Breast epithelium (tissue), 4 donors: ENCODE results near the gene MCM3AP. TPM values are rescaled to one million over a fixed set of nuclear protein-coding genes. Genes with fewer than 3 reads are reported as not detected.

Experiments used
- DNase-seq, 2 donors: peaks; one replicate each; pipeline ENCODE4 v3.0.0-alpha.2; 2019; ENCODE audit warnings: low spot score in 2 of 2
- H3K27ac ChIP-seq, 2 donors: fragments of 200-600 bp; sonication (generic) in 1 of 2; one replicate each; pipeline ENCODE4 v1.5.1; 2016 to 2019; ENCODE audit warnings: mild to moderate bottlenecking in 1 of 2
- H3K27me3 ChIP-seq, 2 donors: fragments of 200-600 bp; sonication (generic) in 1 of 2; one replicate each; pipeline versions ENCODE4 v1.5.1 to v1.6.0; 2017 to 2019; ENCODE audit warnings: control low read depth in 1 of 2, mild to moderate bottlenecking in 1 of 2
- H3K36me3 ChIP-seq: fragments of 200-600 bp; one replicate; pipeline ENCODE4 v1.5.1; 2019
- H3K4me1 ChIP-seq, 2 donors: fragments of 200-600 bp; sonication (generic); one replicate each; pipeline ENCODE4 v1.5.1; 2016 to 2019; ENCODE audit warnings: control low read depth in 1 of 2
- H3K4me3 ChIP-seq, 3 donors: fragments of 200-600 bp; sonication (generic); 1 replicate in 2 of 3; 2 replicates in 1 of 3; pipeline ENCODE4 v1.5.1; 2016 to 2019; ENCODE audit warnings: mild to moderate bottlenecking in 3 of 3, moderate library complexity in 2 of 3
- H3K9me3 ChIP-seq, 2 donors: fragments of 200-600 bp; sonication (generic) in 1 of 2; one replicate each; pipeline ENCODE4 v1.5.1; 2016 to 2019; ENCODE audit warnings: control low read depth in 1 of 2
- POLR2A ChIP-seq: fragments of 450-650 bp; IDR thresholded peaks from one replicate; pipeline ENCODE4 v1.6.1; 2016; ENCODE audit warnings: antibody characterized with exemption, mild to moderate bottlenecking, moderate library complexity
- POLR2AphosphoS5 ChIP-seq, 3 donors: sonication (generic); formaldehyde crosslinking; IDR thresholded peaks; one replicate each; pipeline ENCODE4 v1.6.1; 2017; ENCODE audit warnings: antibody characterized with exemption in 3 of 3
- intact Hi-C: fragments of 100-400 bp; cut with DNase I; formaldehyde crosslinking; loops from one replicate; pipeline ENCODE4 v1.15.1; 2023; ENCODE audit warnings: low total_unique reads
- total RNA-seq, 3 donors: library from RNA; depleted of rRNA; stranded (reverse); fragments of >200 nt; gene quantifications; one replicate each; pipeline ENCODE4 v1.1.0, GENCODE V29; 2016
- TF ChIP-seq, protein P1 (sequence below), 3 donors: fragments of 450-650 bp; IDR thresholded peaks; one replicate each; pipeline ENCODE4 v1.5.1; 2016 to 2017; ENCODE audit warnings: antibody characterized with exemption in 3 of 3, mild to moderate bottlenecking in 3 of 3, moderate library complexity in 3 of 3

Gene MCM3AP
- total RNA-seq, 3 donors from 2014 or later, result 91.5 to 100.0 (median 99.2) TPM

- Histone ChIP-seq H3K27me3 (no peaks in the 10 kb centered on the region), H3K27ac (peak within 1 kb of the TSS; percentile 95 to 96), H3K9me3 (no peaks in the 10 kb centered on the region), H3K4me1 (peaks cover 3 to 11% of the 10 kb centered on the region in 2 donors), H3K36me3 (no peaks in the 10 kb centered on the region), H3K4me3 (peak within 1 kb of the TSS; percentile 76 to 98 (median 80))
- TF ChIP-seq POLR2AphosphoS5 (IDR thresholded peaks at IDR 0.05), result peak in 2 of 3 donors; percentile 38 to 70
- TF ChIP-seq, protein P1, sequence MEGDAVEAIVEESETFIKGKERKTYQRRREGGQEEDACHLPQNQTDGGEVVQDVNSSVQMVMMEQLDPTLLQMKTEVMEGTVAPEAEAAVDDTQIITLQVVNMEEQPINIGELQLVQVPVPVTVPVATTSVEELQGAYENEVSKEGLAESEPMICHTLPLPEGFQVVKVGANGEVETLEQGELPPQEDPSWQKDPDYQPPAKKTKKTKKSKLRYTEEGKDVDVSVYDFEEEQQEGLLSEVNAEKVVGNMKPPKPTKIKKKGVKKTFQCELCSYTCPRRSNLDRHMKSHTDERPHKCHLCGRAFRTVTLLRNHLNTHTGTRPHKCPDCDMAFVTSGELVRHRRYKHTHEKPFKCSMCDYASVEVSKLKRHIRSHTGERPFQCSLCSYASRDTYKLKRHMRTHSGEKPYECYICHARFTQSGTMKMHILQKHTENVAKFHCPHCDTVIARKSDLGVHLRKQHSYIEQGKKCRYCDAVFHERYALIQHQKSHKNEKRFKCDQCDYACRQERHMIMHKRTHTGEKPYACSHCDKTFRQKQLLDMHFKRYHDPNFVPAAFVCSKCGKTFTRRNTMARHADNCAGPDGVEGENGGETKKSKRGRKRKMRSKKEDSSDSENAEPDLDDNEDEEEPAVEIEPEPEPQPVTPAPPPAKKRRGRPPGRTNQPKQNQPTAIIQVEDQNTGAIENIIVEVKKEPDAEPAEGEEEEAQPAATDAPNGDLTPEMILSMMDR (IDR thresholded peaks at IDR 0.05), result no peak
- DNase-seq, result peak; percentile 97 to 98
- intact Hi-C loops, result no loop called here
Measured at GRCh38 chr21:46323710-46324389, 38.4 kb upstream of the MCM3AP start, which contains the start of the genes C21orf58 and PCNT. Gene C21orf58, minus strand, starts transcription at chr21:46323870. Its CDS starts 1,132 bp downstream, at chr21:46322738. Gene PCNT, plus strand, starts transcription at chr21:46324156. Its CDS starts 73 bp downstream, at chr21:46324229.

DNA sequence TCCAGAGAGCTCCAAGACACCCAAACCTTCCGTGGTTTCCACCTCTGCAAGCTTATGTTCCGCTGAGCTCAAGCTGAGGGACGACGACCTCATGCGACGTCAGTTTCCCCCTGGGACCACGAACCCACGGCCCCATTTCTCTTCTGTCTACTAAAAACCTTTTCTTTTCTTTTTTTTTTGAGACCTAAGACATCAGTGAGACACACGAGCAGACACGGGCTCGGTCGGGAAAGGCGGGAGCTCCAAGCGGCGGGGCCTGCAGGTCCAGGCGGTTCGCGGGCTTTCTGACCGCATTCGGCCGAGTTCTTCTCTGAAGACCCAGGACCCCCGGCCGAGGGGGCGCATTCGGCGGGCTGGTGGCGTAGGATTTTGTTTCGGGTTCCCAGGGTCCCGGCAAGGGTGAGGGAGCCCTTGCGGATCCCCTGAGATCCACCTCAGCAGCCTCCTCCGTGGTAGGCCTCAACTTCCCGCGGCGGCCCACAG lies 37.9 kb upstream of the MCM3AP start:
- Histone ChIP-seq H3K27me3 (no peaks in the 10 kb centered on the region), H3K36me3 (no peaks in the 10 kb centered on the region), H3K4me3 (peak overlapping the region; percentile 76 to 98 (median 80)), H3K4me1 (peaks cover 3 to 11% of the 10 kb centered on the region in 2 donors), H3K9me3 (no peaks in the 10 kb centered on the region), H3K27ac (peak overlapping the region in 1 of 2 donors; percentile 96)
- TF ChIP-seq, protein P1 (IDR thresholded peaks at IDR 0.05), result no peak
- no peak for TF ChIP-seq POLR2AphosphoS5 (IDR thresholded peaks at IDR 0.05)
- no peak for TF ChIP-seq POLR2A
- intact Hi-C loops, result no loop called here
- DNase-seq, result no peak

DNA sequence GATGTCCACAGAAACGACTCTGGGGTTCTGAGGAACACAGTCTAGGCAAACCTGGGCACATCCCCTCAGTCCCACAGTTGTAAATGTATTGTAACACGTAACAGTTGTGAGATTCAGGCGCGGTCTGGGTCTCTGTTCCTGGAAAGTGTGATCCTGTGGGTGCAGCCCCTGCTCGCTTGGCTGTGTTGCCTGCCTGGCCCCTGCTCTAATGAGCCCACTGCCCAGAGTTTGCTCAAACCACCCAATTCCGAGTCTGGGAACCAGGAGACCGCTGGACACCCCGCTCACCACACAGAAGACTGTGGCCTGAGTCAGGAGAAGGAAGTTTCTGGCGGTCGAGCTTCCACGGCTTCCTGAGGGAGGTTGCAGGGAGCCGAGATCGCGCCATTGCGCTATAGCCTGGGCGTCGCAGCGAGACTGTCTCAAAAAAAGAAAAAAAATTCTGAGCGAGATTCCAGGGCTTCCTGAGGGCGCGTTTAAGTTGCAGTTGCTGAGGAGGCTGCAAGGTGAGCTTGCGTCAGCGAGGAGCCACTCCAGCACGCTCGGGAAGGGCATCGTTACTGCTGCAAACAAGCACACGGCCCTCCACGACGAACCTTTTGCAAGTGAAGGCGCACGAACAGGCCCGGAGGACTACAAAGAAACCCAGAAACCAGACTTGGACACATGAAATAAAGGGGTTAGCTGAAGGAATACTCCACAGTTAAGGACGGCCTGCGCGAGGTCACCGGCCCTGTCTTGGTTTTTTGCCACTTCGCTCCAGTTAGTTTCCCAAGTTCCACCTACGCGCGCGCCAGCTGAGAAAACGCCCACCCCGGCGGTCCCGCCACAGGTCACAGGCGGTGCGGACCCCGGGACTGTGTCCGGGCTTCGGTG lies 37.2 kb upstream of the MCM3AP start:
- TF ChIP-seq POLR2A (no peak), POLR2AphosphoS5 (IDR thresholded peaks at IDR 0.05) (no peak)
- TF ChIP-seq, protein P1 (IDR thresholded peaks at IDR 0.05), result no peak

DNA sequence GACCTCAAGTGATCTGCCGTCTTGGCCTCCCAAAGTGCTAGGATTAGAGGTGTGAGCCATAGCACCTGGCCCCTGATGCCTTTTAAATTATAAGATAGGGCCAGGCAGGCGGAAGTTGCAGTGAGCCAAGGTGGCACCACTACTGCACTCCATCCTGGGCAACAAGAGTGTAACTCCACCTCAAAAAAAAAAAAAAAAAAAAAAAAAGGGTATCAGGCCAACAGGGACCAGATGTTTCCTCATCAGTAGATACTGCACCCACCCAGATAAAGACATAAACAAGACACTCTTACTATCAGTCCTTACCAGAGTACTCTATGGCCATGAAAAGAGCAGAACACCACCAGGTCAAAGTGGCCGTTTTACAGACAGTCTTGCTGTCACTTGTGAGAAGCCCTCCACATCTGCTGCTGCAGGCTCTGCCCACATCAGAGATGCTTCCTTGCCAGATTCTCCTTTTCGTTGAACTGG lies 35.0 kb upstream of the MCM3AP start:
- intact Hi-C loops, result no loop called here
- no peak for TF ChIP-seq POLR2AphosphoS5 (IDR thresholded peaks at IDR 0.05)
- TF ChIP-seq POLR2A, result no peak
- TF ChIP-seq, protein P1 (IDR thresholded peaks at IDR 0.05), result no peak
- Histone ChIP-seq H3K27ac (no peak overlapping the region), H3K4me1 (peaks cover 3 to 11% of the 10 kb centered on the region in 2 donors), H3K27me3 (no peaks in the 10 kb centered on the region), H3K4me3 (no peak overlapping the region), H3K36me3 (no peaks in the 10 kb centered on the region), H3K9me3 (no peaks in the 10 kb centered on the region)
- no peak for DNase-seq

More for the DNA sequence above, 37.2 kb upstream of the MCM3AP start:
- intact Hi-C loops, result no loop called here
- peaks cover 3 to 11% of the 10 kb centered on the region in 2 donors for H3K4me1 ChIP-seq
- H3K9me3 ChIP-seq, result no peaks in the 10 kb centered on the region
- no peaks in the 10 kb centered on the region for H3K27me3 ChIP-seq
- peak overlapping the region; percentile 76 to 98 (median 80) for H3K4me3 ChIP-seq
- no peak overlapping the region for H3K27ac ChIP-seq
- no peak for DNase-seq
- H3K36me3 ChIP-seq, result no peaks in the 10 kb centered on the region
